ENCODE data around the gene TEAD1.

DNA sequence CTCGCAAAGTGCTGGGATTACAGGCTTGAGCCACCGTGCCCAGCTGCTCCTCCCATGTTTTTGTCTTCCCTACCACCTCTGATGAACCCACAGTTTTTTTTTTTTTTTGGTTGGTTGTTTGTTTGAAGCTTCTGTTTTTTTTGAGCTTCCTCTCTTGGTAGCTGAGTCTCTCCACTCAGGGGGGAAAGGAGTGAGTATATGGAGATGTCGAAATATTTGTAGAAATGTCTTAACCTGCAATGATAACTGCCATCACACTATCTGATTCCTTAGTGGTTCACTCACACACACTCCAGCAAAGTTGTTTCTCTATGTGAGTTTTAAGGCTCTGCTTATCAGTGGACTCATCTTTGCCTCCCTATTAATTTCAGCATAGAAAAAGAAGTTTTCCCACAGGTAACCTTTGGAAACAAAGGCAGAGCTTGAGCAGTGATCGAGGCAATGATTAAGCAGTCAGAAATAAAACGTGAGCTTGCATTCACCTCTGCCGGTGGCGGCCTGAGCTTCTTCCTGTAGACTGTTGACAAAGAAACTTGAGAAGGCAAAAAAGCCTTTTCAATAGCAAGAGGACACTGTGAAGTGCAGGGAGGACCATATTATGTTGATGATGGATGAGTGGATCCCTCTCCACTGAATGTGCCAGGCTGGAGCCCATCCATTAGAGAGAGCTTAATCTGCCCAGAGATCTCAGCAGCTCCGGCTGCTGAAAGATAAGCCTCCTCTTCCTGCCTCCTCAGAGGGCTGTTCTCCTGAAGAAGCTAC lies 305.9 kb downstream of the TEAD1 start:
- TF ChIP-seq CTCF (conservative IDR thresholded peaks at IDR 0.05; ENCODE audit: low read length) (no peak), EZH2phosphoT487 (IDR thresholded peaks at IDR 0.05; ENCODE audit: borderline replicate concordance, low read depth, low read length) (no peak)
